Esophagus muscularis mucosa (tissue), 3 donors: ENCODE measurements around the gene VPS13C.

Experiments used
- CTCF ChIP-seq, 3 experiments: fragments of 200-600 bp in 2 of 3; fragments of 450-650 bp in 1 of 3; sonication (generic) in 2 of 3; IDR thresholded peaks; one replicate each; pipeline ENCODE4 v1.5.1; 2017 to 2019; ENCODE audit warnings: antibody characterized with exemption in 3 of 3, mild to moderate bottlenecking in 2 of 3, moderate library complexity in 1 of 3
- POLR2A ChIP-seq: fragments of 450-650 bp; IDR thresholded peaks from one replicate; pipeline ENCODE4 v1.6.1; 2017; ENCODE audit warnings: antibody characterized with exemption, moderate library complexity, mild to moderate bottlenecking, low read depth

- TF ChIP-seq CTCF (IDR thresholded peaks at IDR 0.05) = no peak
- TF ChIP-seq POLR2A = no peak
Measured at GRCh38 chr15:62109437-62109836, 49.2 kb upstream of the VPS13C start.
